ENCODE results near the gene EZR. TPM values are rescaled to one million over a fixed set of nuclear protein-coding genes. Genes with fewer than 3 reads are reported as not detected.

Gene EZR
- total RNA-seq, 1 donor from 2014 or later, result 489 TPM

- Mint-ChIP-seq H3K36me3 (ENCODE audit: low read depth) (peaks cover 90% of the 10 kb centered on the region), H3K27ac (no peak overlapping the region), H3K9me3 (no peaks in the 10 kb centered on the region), H3K4me1 (peaks cover 15% of the 10 kb centered on the region), H3K4me3 (no peak overlapping the region), H3K27me3 (no peaks in the 10 kb centered on the region)
- CTCF ChIA-PET, result no interaction called here
- no peak for ATAC-seq (ENCODE audit: low read depth)
- POLR2A ChIA-PET, result interaction anchor here (0.9 to 3.5 kb wide), 3 partner anchors 16 to 87 kb away, joined by 3 to 11 read pairs (median 8); no protein-coding TSS in a partner anchor
- intact Hi-C loops (cut with micrococcal nuclease), result no loop called here
- DNase-seq, result no peak
- TF ChIP-seq CTCF (IDR thresholded peaks at IDR 0.05), result no peak
Observed at GRCh38 chr6:158782432-158783166, 36.6 kb downstream of the EZR start.

GRCh38 chr6:158781692-158782373, 37.3 kb downstream of the EZR start:
- peaks cover 9% of the 10 kb centered on the region for H3K4me1 Mint-ChIP-seq
- no peak for TF ChIP-seq CTCF (IDR thresholded peaks at IDR 0.05)
- POLR2A ChIA-PET, result interaction anchor here (0.9 to 3.5 kb wide), 3 partner anchors 16 to 88 kb away, joined by 8 to 11 read pairs (median 10); no protein-coding TSS in a partner anchor
- H3K36me3 Mint-ChIP-seq (ENCODE audit: low read depth), result peaks cover 91% of the 10 kb centered on the region
- H3K27ac Mint-ChIP-seq, result no peak overlapping the region
- DNase-seq (no peak), ATAC-seq (ENCODE audit: low read depth) (no peak)
- H3K27me3 Mint-ChIP-seq, result no peaks in the 10 kb centered on the region
- H3K4me3 Mint-ChIP-seq, result no peak overlapping the region
- no peaks in the 10 kb centered on the region for H3K9me3 Mint-ChIP-seq
- CTCF ChIA-PET, result no interaction called here
- intact Hi-C loops (cut with micrococcal nuclease), result no loop called here

- POLR2A ChIA-PET, result interaction anchor here (0.5 to 3.5 kb wide), 8 partner anchors 7 to 89 kb away, joined by 3 to 11 read pairs (median 4); no protein-coding TSS in a partner anchor
- Mint-ChIP-seq H3K4me3 (no peak overlapping the region), H3K9me3 (no peaks in the 10 kb centered on the region), H3K27ac (peak overlapping the region; percentile 56), H3K36me3 (ENCODE audit: low read depth) (peaks cover 91% of the 10 kb centered on the region), H3K4me1 (peaks cover 2% of the 10 kb centered on the region), H3K27me3 (no peaks in the 10 kb centered on the region)
- no peak for DNase-seq
- intact Hi-C loops (cut with micrococcal nuclease), result no loop called here
- TF ChIP-seq CTCF (IDR thresholded peaks at IDR 0.05), result no peak
- ATAC-seq (ENCODE audit: low read depth), result no peak
- CTCF ChIA-PET, result interaction anchor here (0.8 to 1.2 kb wide), 2 partner anchors 12 to 77 kb away, joined by 3 to 4 read pairs; no protein-coding TSS in a partner anchor
Observed at GRCh38 chr6:158780988-158781691, 38.0 kb downstream of the EZR start.

GRCh38 chr6:158780246-158780884, 38.8 kb downstream of the EZR start:
- Mint-ChIP-seq H3K36me3 (ENCODE audit: low read depth) (peaks cover 92% of the 10 kb centered on the region), H3K4me1 (peaks cover 2% of the 10 kb centered on the region), H3K9me3 (no peaks in the 10 kb centered on the region), H3K27ac (no peak overlapping the region), H3K27me3 (no peaks in the 10 kb centered on the region), H3K4me3 (no peak overlapping the region)
- TF ChIP-seq CTCF (IDR thresholded peaks at IDR 0.05), result no peak
- DNase-seq, result no peak
- CTCF ChIA-PET, result interaction anchor here (0.8 to 1.2 kb wide), 2 partner anchors 13 to 77 kb away, joined by 3 to 4 read pairs; no protein-coding TSS in a partner anchor
- ATAC-seq (ENCODE audit: low read depth), result no peak
- intact Hi-C loops (cut with micrococcal nuclease), result no loop called here
- POLR2A ChIA-PET, result interaction anchor here (0.5 to 3.5 kb wide), 6 partner anchors 8 to 89 kb away, joined by 3 to 11 read pairs (median 3); no protein-coding TSS in a partner anchor
